Neural cell (in vitro differentiated cells): ENCODE measurements around the gene CETP.

ENCODE experiments used
- MXI1 ChIP-seq: fragments of 450-650 bp; conservative IDR thresholded peaks from 2 replicates; pipeline ENCODE4 v1.6.1; 2014; ENCODE audit warnings: antibody characterized with exemption, mild to moderate bottlenecking; ENCODE audit not compliant: poor library complexity, severe bottlenecking
- POLR2AphosphoS5 ChIP-seq: IDR thresholded peaks from 2 replicates; pipeline ENCODE4 v1.6.1; 2012
- RAD21 ChIP-seq: fragments of 450-650 bp; conservative IDR thresholded peaks from 2 replicates; pipeline ENCODE4 v1.6.1; 2014; ENCODE audit warnings: antibody characterized with exemption, mild to moderate bottlenecking, moderate library complexity
- TF ChIP-seq, protein P1 (sequence below): fragments of 450-650 bp; IDR thresholded peaks from 2 replicates; pipeline ENCODE4 v1.5.1; 2014; ENCODE audit warnings: antibody characterized with exemption, mild to moderate bottlenecking, moderate library complexity; ENCODE audit not compliant: poor library complexity, severe bottlenecking

- no peak for TF ChIP-seq POLR2AphosphoS5
- TF ChIP-seq, protein P1, sequence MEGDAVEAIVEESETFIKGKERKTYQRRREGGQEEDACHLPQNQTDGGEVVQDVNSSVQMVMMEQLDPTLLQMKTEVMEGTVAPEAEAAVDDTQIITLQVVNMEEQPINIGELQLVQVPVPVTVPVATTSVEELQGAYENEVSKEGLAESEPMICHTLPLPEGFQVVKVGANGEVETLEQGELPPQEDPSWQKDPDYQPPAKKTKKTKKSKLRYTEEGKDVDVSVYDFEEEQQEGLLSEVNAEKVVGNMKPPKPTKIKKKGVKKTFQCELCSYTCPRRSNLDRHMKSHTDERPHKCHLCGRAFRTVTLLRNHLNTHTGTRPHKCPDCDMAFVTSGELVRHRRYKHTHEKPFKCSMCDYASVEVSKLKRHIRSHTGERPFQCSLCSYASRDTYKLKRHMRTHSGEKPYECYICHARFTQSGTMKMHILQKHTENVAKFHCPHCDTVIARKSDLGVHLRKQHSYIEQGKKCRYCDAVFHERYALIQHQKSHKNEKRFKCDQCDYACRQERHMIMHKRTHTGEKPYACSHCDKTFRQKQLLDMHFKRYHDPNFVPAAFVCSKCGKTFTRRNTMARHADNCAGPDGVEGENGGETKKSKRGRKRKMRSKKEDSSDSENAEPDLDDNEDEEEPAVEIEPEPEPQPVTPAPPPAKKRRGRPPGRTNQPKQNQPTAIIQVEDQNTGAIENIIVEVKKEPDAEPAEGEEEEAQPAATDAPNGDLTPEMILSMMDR: no peak
- TF ChIP-seq RAD21: no peak
- no peak for TF ChIP-seq MXI1
Observed at GRCh38 chr16:56956076-56956475, 5.7 kb upstream of the CETP start.
